Mammary epithelial cell (primary cell): Measurements from ENCODE around the gene LRRC70.

Experiments
- CTCF ChIP-seq, 2 donors: IDR thresholded peaks in 1 of 2; conservative IDR thresholded peaks in 1 of 2; 2 replicates each; pipeline ENCODE4 v1.5.1; 2011 to 2012; ENCODE audit warnings: inconsistent platforms in 2 of 2, low read length in 2 of 2, mild to moderate bottlenecking in 2 of 2, control low read depth in 1 of 2, low read depth in 1 of 2; ENCODE audit not compliant: insufficient read depth in 1 of 2; ENCODE audit errors: extremely low read depth in 1 of 2
- EZH2 ChIP-seq: IDR thresholded peaks from 2 replicates; pipeline ENCODE4 v1.6.1; 2012; ENCODE audit warnings: low read length, inconsistent platforms, borderline replicate concordance

- TF ChIP-seq CTCF (conservative IDR thresholded peaks at IDR 0.05 in 1 of 2, IDR thresholded peaks at IDR 0.05 in 1 of 2; ENCODE audit: extremely low read depth in 1 of 2, insufficient read depth in 1 of 2, low read depth in 1 of 2, low read length in 2 of 2) (no peak), EZH2 (no peak)
Measured at GRCh38 chr5:62607615-62608014, 29.0 kb downstream of the LRRC70 start.
